ENCODE results near the gene MTHFD1L.

The MTHFD1L gene

GRCh38 chr6:151128763-151129370 lies 263.4 kb downstream of the MTHFD1L start:
- DNase-seq = no peak

- no peak for DNase-seq
Measured at GRCh38 chr6:151130329-151130728, 264.8 kb downstream of the MTHFD1L start.

GRCh38 chr6:151131324-151132007 lies 266.0 kb downstream of the MTHFD1L start:
- no peak for DNase-seq

GRCh38 chr6:151136141-151136755 lies 270.7 kb downstream of the MTHFD1L start:
- DNase-seq = no peak

GRCh38 chr6:151137542-151137941 lies 272.0 kb downstream of the MTHFD1L start:
- peak; percentile 26 to 40 for DNase-seq

- DNase-seq = no peak
Measured at GRCh38 chr6:151139524-151139923, 274.0 kb downstream of the MTHFD1L start.

- DNase-seq = no peak
Measured at GRCh38 chr6:151140767-151141166, 275.3 kb downstream of the MTHFD1L start.

GRCh38 chr6:151141685-151142084 lies 276.2 kb downstream of the MTHFD1L start:
- no peak for DNase-seq

- no peak for DNase-seq
Measured at GRCh38 chr6:151142676-151143075, 277.2 kb downstream of the MTHFD1L start.

- no peak for DNase-seq
Measured at GRCh38 chr6:151143337-151143736, 277.8 kb downstream of the MTHFD1L start.

GRCh38 chr6:151143806-151144205 lies 278.3 kb downstream of the MTHFD1L start:
- no peak for DNase-seq

GRCh38 chr6:151147118-151147832 lies 281.8 kb downstream of the MTHFD1L start:
- no peak for DNase-seq

GRCh38 chr6:151148111-151148510 lies 282.6 kb downstream of the MTHFD1L start:
- DNase-seq = no peak

- no peak for DNase-seq
Measured at GRCh38 chr6:151149793-151150192, 284.3 kb downstream of the MTHFD1L start.
